Esophagus squamous epithelium (tissue), 5 donors: ENCODE data around the gene PSMG1. TPM values are rescaled to one million over a fixed set of nuclear protein-coding genes. Genes with fewer than 3 reads are reported as not detected.

Experiments used
- DNase-seq: peaks from one replicate; lab custom pipeline; 2025; lab: John Stamatoyannopoulos, UW
- H3K27ac ChIP-seq, 4 donors: fragments of 200-600 bp; sonication (generic); one replicate each; pipeline ENCODE4 v1.5.1; 2016 to 2019; ENCODE audit warnings: mild to moderate bottlenecking in 1 of 4
- H3K27me3 ChIP-seq, 4 donors: fragments of 200-600 bp; sonication (generic); 1 replicate in 3 of 4; 2 replicates in 1 of 4; pipeline versions ENCODE4 v1.5.1 to v1.6.0; 2017 to 2021; ENCODE audit warnings: antibody characterized with exemption in 1 of 4
- H3K36me3 ChIP-seq, 3 donors: fragments of 200-600 bp; sonication (generic); one replicate each; pipeline ENCODE4 v1.5.1; 2016 to 2019
- H3K4me1 ChIP-seq, 3 donors: fragments of 200-600 bp; sonication (generic); one replicate each; pipeline ENCODE4 v1.5.1; 2017 to 2019
- H3K4me3 ChIP-seq, 4 donors: fragments of 200-600 bp; sonication (generic); 1 replicate in 3 of 4; 2 replicates in 1 of 4; pipeline ENCODE4 v1.5.1; 2016 to 2019; ENCODE audit warnings: mild to moderate bottlenecking in 2 of 4, moderate library complexity in 1 of 4
- H3K9me3 ChIP-seq, 3 donors: fragments of 200-600 bp; sonication (generic); one replicate each; pipeline ENCODE4 v1.5.1; 2016 to 2019
- POLR2A ChIP-seq, 4 donors: fragments of 450-650 bp; IDR thresholded peaks; one replicate each; pipeline ENCODE4 v1.6.1; 2017; ENCODE audit warnings: antibody characterized with exemption in 4 of 4, mild to moderate bottlenecking in 4 of 4, moderate library complexity in 3 of 4
- WGBS, 2 donors: methylation state at CpG; one replicate each; pipeline ENCODE4 v1.1.5; 2018; 5-methylcytosine and 5-hydroxymethylcytosine counted together
- intact Hi-C: fragments of 100-400 bp; cut with DNase I; formaldehyde crosslinking; loops from one replicate; pipeline ENCODE4 v1.15.0; 2022
- total RNA-seq, 4 donors: library from RNA; depleted of rRNA; stranded (reverse); fragments of >200 nt; gene quantifications; one replicate each; pipeline ENCODE4 v1.1.0, GENCODE V29; 2016
- TF ChIP-seq, protein P1 (sequence below), 6 experiments: fragments of 450-650 bp in 4 of 6; fragments of 200-600 bp in 2 of 6; sonication (generic) in 2 of 6; IDR thresholded peaks; one replicate each; pipeline ENCODE4 v1.5.1; 2016 to 2019; ENCODE audit warnings: antibody characterized with exemption in 6 of 6, mild to moderate bottlenecking in 4 of 6, moderate library complexity in 4 of 6
- donor health status: DM: yes; HTN: yes; CAD: no.

The PSMG1 gene, protein sequence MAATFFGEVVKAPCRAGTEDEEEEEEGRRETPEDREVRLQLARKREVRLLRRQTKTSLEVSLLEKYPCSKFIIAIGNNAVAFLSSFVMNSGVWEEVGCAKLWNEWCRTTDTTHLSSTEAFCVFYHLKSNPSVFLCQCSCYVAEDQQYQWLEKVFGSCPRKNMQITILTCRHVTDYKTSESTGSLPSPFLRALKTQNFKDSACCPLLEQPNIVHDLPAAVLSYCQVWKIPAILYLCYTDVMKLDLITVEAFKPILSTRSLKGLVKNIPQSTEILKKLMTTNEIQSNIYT
- 10 to 100 TPM; 33.8 to 56.5 (median 45.8) TPM for total RNA-seq

DNA sequence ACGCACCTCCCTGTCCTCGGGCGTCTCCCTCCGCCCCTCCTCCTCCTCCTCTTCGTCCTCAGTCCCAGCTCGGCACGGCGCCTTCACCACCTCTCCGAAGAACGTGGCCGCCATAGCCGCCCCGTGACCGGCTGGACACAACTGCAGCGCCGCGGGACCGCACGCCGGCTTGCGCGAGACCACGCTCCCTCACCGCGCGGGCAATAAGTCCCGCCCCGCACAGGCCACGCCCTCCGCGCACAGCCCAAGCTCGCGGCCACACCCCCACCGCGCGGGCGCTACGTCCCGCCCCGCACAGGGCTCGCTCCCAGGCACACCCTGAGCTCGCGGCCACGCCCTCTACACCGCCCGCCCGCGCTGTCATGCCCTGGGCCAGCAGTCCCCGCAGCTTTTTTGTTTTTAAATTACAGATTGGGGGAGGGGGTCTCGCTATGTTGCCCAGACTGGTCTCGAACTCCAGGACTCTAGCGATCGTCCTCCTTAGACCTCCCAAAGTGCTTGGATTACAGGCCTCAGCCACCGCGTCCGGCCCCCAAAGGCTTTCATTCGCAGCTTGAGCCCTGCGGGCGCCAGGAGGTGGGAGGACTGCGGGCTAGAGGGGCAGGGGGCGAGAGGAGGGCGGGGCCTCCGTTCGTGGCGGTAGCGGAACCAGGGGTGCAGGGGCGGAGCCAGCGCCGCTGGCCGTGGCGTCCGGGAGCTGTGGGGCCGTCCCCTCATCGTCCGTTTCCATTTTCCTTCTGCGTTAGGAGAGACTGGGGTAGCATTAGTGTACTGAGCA is at the start of gene PSMG1:
Gene PSMG1 (minus strand): TSS at position 180 of the 778 bp plus-strand sequence. CDS start 66 bp downstream, at position 114.
- WGBS, 2 donors = 0 to 2% methylated on average over 6 to 7 of the region's 76 CpGs
- peak within 1 kb of the TSS; percentile 65 to 97 (median 86) for H3K4me3 ChIP-seq

DNA sequence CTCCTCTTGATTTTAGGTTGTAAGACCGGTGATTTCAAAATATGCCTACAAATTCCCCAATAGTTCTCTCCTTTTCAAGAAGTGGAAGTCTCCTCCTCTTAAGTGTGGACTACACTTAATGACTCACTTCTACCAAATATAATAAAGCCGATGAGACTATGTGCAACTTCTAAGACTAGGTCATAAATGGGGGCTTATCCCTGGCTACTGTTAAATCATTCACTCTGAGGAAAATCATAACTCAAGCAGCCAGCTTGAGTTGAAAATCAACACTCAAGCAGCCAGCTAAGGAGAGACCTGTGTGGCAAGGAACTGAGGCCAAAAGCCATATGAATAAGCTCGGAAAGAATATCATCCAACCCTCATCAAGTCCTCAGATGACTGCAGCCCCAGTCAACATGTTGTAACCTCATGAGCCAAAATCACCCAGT is 49.6 kb upstream of the PSMG1 start:
- DNase-seq = no peak
- no peak overlapping the region for H3K4me3 ChIP-seq
- intact Hi-C loops = no loop called here
- no peaks in the 10 kb centered on the region for H3K4me1 ChIP-seq
- TF ChIP-seq, protein P1, sequence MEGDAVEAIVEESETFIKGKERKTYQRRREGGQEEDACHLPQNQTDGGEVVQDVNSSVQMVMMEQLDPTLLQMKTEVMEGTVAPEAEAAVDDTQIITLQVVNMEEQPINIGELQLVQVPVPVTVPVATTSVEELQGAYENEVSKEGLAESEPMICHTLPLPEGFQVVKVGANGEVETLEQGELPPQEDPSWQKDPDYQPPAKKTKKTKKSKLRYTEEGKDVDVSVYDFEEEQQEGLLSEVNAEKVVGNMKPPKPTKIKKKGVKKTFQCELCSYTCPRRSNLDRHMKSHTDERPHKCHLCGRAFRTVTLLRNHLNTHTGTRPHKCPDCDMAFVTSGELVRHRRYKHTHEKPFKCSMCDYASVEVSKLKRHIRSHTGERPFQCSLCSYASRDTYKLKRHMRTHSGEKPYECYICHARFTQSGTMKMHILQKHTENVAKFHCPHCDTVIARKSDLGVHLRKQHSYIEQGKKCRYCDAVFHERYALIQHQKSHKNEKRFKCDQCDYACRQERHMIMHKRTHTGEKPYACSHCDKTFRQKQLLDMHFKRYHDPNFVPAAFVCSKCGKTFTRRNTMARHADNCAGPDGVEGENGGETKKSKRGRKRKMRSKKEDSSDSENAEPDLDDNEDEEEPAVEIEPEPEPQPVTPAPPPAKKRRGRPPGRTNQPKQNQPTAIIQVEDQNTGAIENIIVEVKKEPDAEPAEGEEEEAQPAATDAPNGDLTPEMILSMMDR (IDR thresholded peaks at IDR 0.05) = no peak
- no peak for TF ChIP-seq POLR2A (IDR thresholded peaks at IDR 0.05)
- no peak overlapping the region for H3K27ac ChIP-seq
- peaks cover 0 to 100% (median 13%) of the 10 kb centered on the region in 3 donors for H3K36me3 ChIP-seq
- 88 to 93% methylated on average over 3 of the region's 3 CpGs for WGBS, 2 donors
- H3K27me3 ChIP-seq = no peaks in the 10 kb centered on the region
- H3K9me3 ChIP-seq = no peaks in the 10 kb centered on the region

More for the DNA sequence above, at the start of gene PSMG1:
- TF ChIP-seq, protein P1 (IDR thresholded peaks at IDR 0.05) = peak in 1 of 6 experiments; percentile 2
- peak in 2 of 4 donors; percentile 72 to 85 for TF ChIP-seq POLR2A (IDR thresholded peaks at IDR 0.05)
- Histone ChIP-seq H3K4me1 (peaks cover 7 to 55% (median 16%) of the 10 kb centered on the region in 3 donors), H3K9me3 (no peaks in the 10 kb centered on the region), H3K27ac (peak within 1 kb of the TSS; percentile 90 to 98 (median 95)), H3K27me3 (no peaks in the 10 kb centered on the region), H3K36me3 (peaks cover 0 to 19% (median 5%) of the 10 kb centered on the region in 3 donors)
- peak; percentile 75 for DNase-seq
- intact Hi-C loops = no loop called here

DNA sequence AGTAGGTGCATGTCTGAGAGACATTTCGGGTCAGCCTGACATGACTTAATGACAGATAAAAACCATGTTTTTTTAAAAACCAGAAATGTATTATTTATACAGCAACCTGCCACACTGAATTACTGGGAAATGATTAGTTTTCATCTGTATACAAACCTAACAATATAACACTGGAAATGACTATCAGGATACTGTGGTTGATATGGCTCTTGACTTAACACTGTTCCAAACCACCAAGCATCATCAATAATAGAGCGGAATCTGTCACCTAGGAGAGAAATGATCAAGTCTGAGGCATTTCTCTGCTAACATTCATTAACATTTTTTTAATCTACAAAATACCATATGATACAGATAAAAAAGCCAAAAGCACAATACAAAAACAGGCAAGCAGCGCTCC is 41.7 kb upstream of the PSMG1 start:
- H3K27me3 ChIP-seq = no peaks in the 10 kb centered on the region
- no peak for DNase-seq
- H3K36me3 ChIP-seq = peaks cover 5 to 100% (median 13%) of the 10 kb centered on the region in 3 donors
- H3K4me1 ChIP-seq = no peaks in the 10 kb centered on the region
- intact Hi-C loops = loop anchor here (10.0 kb wide), 1 partner anchor 70 kb away; no protein-coding TSS in a partner anchor
- 94% methylated on average over 3 of the region's 3 CpGs for WGBS, 2 donors
- no peaks in the 10 kb centered on the region for H3K9me3 ChIP-seq
- H3K4me3 ChIP-seq = no peak overlapping the region
- TF ChIP-seq POLR2A (IDR thresholded peaks at IDR 0.05) = no peak
- TF ChIP-seq, protein P1 (IDR thresholded peaks at IDR 0.05) = no peak
- no peak overlapping the region for H3K27ac ChIP-seq

DNA sequence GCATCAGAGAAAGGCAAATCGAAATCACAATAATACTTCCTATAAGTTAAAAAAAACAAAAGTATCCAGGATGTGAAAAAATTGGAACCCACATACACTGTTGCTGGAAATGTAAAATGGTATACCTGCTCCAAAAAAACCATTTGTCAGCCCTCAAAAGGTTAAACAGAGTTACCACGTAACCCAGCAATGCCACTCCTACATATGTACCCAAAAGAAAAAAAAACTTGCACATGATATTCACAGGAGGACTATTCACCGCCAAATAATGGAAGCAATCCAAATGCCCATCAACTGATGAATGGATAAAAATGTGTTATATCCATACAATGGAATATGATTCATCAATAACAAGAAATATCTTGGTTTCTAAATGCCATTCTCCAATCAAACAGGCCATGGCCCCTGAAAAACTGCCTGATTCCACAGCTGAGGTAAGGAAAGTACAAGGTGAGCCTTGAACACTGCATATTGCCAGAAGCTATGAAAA is 38.8 kb upstream of the PSMG1 start:
- no peak overlapping the region for H3K4me3 ChIP-seq
- H3K27ac ChIP-seq = no peak overlapping the region
- 56 to 83% methylated on average over 3 of the region's 3 CpGs for WGBS, 2 donors
- no peaks in the 10 kb centered on the region for H3K9me3 ChIP-seq
- H3K27me3 ChIP-seq = no peaks in the 10 kb centered on the region
- no peak for DNase-seq
- intact Hi-C loops = loop anchor here (10.0 kb wide), 1 partner anchor 73 kb away; no protein-coding TSS in a partner anchor
- no peaks in the 10 kb centered on the region for H3K4me1 ChIP-seq
- H3K36me3 ChIP-seq = peaks cover 5 to 100% (median 15%) of the 10 kb centered on the region in 3 donors
- TF ChIP-seq POLR2A (IDR thresholded peaks at IDR 0.05) = no peak
- TF ChIP-seq, protein P1 (IDR thresholded peaks at IDR 0.05) = no peak
